Esophagus squamous epithelium (tissue), 5 donors: ENCODE data around the gene TMEM163. TPM values are rescaled to one million over a fixed set of nuclear protein-coding genes. Genes with fewer than 3 reads are reported as not detected.

ENCODE experiments used
- DNase-seq: peaks from one replicate; lab custom pipeline; 2025; lab: John Stamatoyannopoulos, UW
- H3K27ac ChIP-seq, 4 donors: fragments of 200-600 bp; sonication (generic); one replicate each; pipeline ENCODE4 v1.5.1; 2016 to 2019; ENCODE audit warnings: mild to moderate bottlenecking in 1 of 4
- H3K27me3 ChIP-seq, 4 donors: fragments of 200-600 bp; sonication (generic); 1 replicate in 3 of 4; 2 replicates in 1 of 4; pipeline versions ENCODE4 v1.5.1 to v1.6.0; 2017 to 2021; ENCODE audit warnings: antibody characterized with exemption in 1 of 4
- H3K36me3 ChIP-seq, 3 donors: fragments of 200-600 bp; sonication (generic); one replicate each; pipeline ENCODE4 v1.5.1; 2016 to 2019
- H3K4me1 ChIP-seq, 3 donors: fragments of 200-600 bp; sonication (generic); one replicate each; pipeline ENCODE4 v1.5.1; 2017 to 2019
- H3K4me3 ChIP-seq, 4 donors: fragments of 200-600 bp; sonication (generic); 1 replicate in 3 of 4; 2 replicates in 1 of 4; pipeline ENCODE4 v1.5.1; 2016 to 2019; ENCODE audit warnings: mild to moderate bottlenecking in 2 of 4, moderate library complexity in 1 of 4
- H3K9me3 ChIP-seq, 3 donors: fragments of 200-600 bp; sonication (generic); one replicate each; pipeline ENCODE4 v1.5.1; 2016 to 2019
- POLR2A ChIP-seq, 4 donors: fragments of 450-650 bp; IDR thresholded peaks; one replicate each; pipeline ENCODE4 v1.6.1; 2017; ENCODE audit warnings: antibody characterized with exemption in 4 of 4, mild to moderate bottlenecking in 4 of 4, moderate library complexity in 3 of 4
- WGBS, 2 donors: methylation state at CpG; one replicate each; pipeline ENCODE4 v1.1.5; 2018; 5-methylcytosine and 5-hydroxymethylcytosine counted together
- intact Hi-C: fragments of 100-400 bp; cut with DNase I; formaldehyde crosslinking; loops from one replicate; pipeline ENCODE4 v1.15.0; 2022
- total RNA-seq, 4 donors: library from RNA; depleted of rRNA; stranded (reverse); fragments of >200 nt; gene quantifications; one replicate each; pipeline ENCODE4 v1.1.0, GENCODE V29; 2016
- TF ChIP-seq, protein P1 (sequence below), 6 experiments: fragments of 450-650 bp in 4 of 6; fragments of 200-600 bp in 2 of 6; sonication (generic) in 2 of 6; IDR thresholded peaks; one replicate each; pipeline ENCODE4 v1.5.1; 2016 to 2019; ENCODE audit warnings: antibody characterized with exemption in 6 of 6, mild to moderate bottlenecking in 4 of 6, moderate library complexity in 4 of 6
- donor health status: DM: yes; HTN: yes; CAD: no.

Gene TMEM163
- total RNA-seq, 4 donors from 2014 or later = 0.09 to 0.19 (median 0.12) TPM; not detected in 1

DNA sequence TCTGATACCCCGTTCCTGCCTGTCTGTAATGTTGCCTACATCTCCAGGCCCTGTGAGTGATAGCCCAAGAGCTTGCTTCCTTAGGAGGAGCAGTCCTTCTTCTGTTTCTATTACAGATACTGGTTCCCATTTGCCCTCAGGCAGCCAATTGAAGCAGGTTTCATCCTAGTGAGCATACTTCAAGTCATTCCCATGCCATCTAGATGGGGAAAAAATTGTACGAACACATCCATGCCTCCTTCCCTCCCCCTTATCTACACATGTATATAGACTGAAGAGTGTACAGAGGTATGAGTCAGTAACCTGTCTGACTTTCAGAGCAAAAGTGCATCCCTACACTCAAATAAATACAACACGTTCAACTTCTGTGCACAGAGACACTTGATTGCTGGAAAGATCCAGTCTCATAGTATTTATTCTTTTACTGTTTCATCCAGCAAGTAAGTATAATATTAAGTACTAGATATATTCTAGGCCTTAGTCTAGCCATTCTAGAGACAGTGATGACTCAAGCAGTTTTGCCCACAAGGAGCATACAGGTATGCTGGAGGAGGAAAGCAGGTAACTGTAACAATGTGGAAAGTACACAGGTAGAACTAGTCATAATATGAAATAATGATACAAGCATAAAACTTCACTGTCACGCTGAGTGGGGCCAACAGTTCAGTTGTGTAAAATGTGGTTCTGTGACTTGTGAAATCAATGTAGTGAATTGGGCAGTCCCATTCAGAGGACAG is 311.5 kb downstream of the TMEM163 start:
- DNase-seq = no peak
- no peak overlapping the region for H3K27ac ChIP-seq
- intact Hi-C loops = no loop called here
- H3K27me3 ChIP-seq = no peaks in the 10 kb centered on the region
- TF ChIP-seq, protein P1, sequence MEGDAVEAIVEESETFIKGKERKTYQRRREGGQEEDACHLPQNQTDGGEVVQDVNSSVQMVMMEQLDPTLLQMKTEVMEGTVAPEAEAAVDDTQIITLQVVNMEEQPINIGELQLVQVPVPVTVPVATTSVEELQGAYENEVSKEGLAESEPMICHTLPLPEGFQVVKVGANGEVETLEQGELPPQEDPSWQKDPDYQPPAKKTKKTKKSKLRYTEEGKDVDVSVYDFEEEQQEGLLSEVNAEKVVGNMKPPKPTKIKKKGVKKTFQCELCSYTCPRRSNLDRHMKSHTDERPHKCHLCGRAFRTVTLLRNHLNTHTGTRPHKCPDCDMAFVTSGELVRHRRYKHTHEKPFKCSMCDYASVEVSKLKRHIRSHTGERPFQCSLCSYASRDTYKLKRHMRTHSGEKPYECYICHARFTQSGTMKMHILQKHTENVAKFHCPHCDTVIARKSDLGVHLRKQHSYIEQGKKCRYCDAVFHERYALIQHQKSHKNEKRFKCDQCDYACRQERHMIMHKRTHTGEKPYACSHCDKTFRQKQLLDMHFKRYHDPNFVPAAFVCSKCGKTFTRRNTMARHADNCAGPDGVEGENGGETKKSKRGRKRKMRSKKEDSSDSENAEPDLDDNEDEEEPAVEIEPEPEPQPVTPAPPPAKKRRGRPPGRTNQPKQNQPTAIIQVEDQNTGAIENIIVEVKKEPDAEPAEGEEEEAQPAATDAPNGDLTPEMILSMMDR (IDR thresholded peaks at IDR 0.05) = no peak
- no peak for TF ChIP-seq POLR2A (IDR thresholded peaks at IDR 0.05)
- H3K4me1 ChIP-seq = peaks cover 15 to 80% (median 38%) of the 10 kb centered on the region in 3 donors
- H3K9me3 ChIP-seq = no peaks in the 10 kb centered on the region
- 78 to 80% methylated on average over 4 of the region's 4 CpGs for WGBS, 2 donors
- no peak overlapping the region for H3K4me3 ChIP-seq
- peaks cover 0 to 17% (median 8%) of the 10 kb centered on the region in 3 donors for H3K36me3 ChIP-seq

DNA sequence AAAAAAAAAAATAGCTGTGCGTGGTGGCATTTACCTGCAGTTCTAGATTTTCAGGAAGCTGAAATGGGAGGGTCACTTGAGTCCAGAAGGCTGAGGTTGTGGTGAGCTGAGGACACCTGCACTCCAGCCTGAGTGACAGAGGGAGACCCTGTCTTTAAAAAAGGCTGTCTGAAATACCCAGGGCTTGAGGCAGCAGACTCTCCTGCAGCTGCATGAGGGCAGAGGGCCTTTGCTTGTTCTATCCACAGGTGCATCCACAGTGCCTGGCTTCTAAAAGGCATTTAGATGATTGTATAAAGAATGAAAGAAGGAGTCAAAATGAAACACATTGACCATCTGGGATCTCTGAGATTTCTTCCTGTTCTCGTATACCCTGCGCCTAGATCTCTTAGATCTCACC is 312.1 kb downstream of the TMEM163 start:
- H3K9me3 ChIP-seq = no peaks in the 10 kb centered on the region
- 81 to 83% methylated on average over 3 of the region's 3 CpGs for WGBS, 2 donors

DNA sequence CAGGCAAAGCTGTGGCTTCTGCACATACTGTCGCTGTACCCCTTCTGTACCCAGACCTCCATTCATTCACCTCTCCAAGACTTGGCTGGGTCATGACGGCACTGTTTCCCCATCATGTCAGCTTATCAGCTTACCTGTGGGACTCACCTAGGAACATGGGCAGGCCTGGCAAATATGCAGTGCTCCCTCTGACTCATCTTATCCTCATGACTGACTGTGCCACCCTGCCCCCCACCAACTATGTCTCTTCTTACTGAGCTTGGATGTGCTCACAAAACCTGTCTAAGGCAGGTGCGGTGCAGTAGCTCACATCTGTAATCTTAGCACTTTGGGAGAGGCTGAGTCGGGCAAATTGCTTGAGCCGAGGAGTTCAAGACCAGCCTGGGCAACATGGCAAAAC is 312.5 kb downstream of the TMEM163 start:
- H3K36me3 ChIP-seq = peaks cover 0 to 17% (median 8%) of the 10 kb centered on the region in 3 donors
- peaks cover 11 to 81% (median 34%) of the 10 kb centered on the region in 3 donors for H3K4me1 ChIP-seq
- TF ChIP-seq POLR2A (IDR thresholded peaks at IDR 0.05) = no peak
- TF ChIP-seq, protein P1 (IDR thresholded peaks at IDR 0.05) = no peak
- DNase-seq = no peak
- no peaks in the 10 kb centered on the region for H3K27me3 ChIP-seq
- intact Hi-C loops = no loop called here
- 50 to 82% methylated on average over 2 to 3 of the region's 5 CpGs for WGBS, 2 donors
- no peaks in the 10 kb centered on the region for H3K9me3 ChIP-seq
- no peak overlapping the region for H3K4me3 ChIP-seq
- peak overlapping the region; percentile 25 to 75 (median 49) for H3K27ac ChIP-seq

More for the DNA sequence above, 312.1 kb downstream of the TMEM163 start:
- Histone ChIP-seq H3K36me3 (peaks cover 0 to 17% (median 8%) of the 10 kb centered on the region in 3 donors), H3K27me3 (no peaks in the 10 kb centered on the region), H3K4me3 (no peak overlapping the region), H3K4me1 (peaks cover 14 to 81% (median 34%) of the 10 kb centered on the region in 3 donors), H3K27ac (peak overlapping the region in 2 of 4 donors; percentile 38 to 75)
- DNase-seq = no peak
- intact Hi-C loops = no loop called here
- TF ChIP-seq, protein P1 (IDR thresholded peaks at IDR 0.05) = no peak
- TF ChIP-seq POLR2A (IDR thresholded peaks at IDR 0.05) = no peak

Other genes starting within 250 kb of the TMEM163 start
- gene ACMSD, start 119.6 kb upstream of the TMEM163 start, total RNA-seq = not detected
- gene CCNT2, start 199.8 kb upstream of the TMEM163 start, total RNA-seq = 10 to 100 TPM; 12.6 to 29.8 (median 21.1) TPM